ENCODE data around the gene SMARCB1.

Gene SMARCB1

GRCh38 chr22:23849009-23850006 lies 62.5 kb downstream of the SMARCB1 start:
- ATAC-seq, result peak; percentile 91
- TF ChIP-seq CSRNP3 (CRISPR knock-in tag; IDR thresholded peaks at IDR 0.05), result no peak

- TF ChIP-seq TOX (CRISPR knock-in tag; IDR thresholded peaks at IDR 0.05; ENCODE audit: borderline replicate concordance) (no peak), ZNF565 (CRISPR knock-in tag; conservative IDR thresholded peaks at IDR 0.05; ENCODE audit: low read depth) (no peak), OSR1 (CRISPR knock-in tag; IDR thresholded peaks at IDR 0.05) (no peak), ZNF8 (CRISPR knock-in tag; IDR thresholded peaks at IDR 0.05) (no peak), ZFP3 (CRISPR knock-in tag; IDR thresholded peaks at IDR 0.05) (no peak), PATZ1 (CRISPR knock-in tag; IDR thresholded peaks at IDR 0.05; ENCODE audit: borderline replicate concordance) (no peak), RARB (CRISPR knock-in tag; IDR thresholded peaks at IDR 0.05) (no peak), ARNTL (CRISPR knock-in tag; IDR thresholded peaks at IDR 0.05; ENCODE audit: borderline replicate concordance, low read depth) (no peak), ZNF70 (CRISPR knock-in tag; IDR thresholded peaks at IDR 0.05) (no peak), PPARA (CRISPR knock-in tag; IDR thresholded peaks at IDR 0.05; ENCODE audit: borderline replicate concordance) (no peak), POU6F1 (CRISPR knock-in tag; IDR thresholded peaks at IDR 0.05; ENCODE audit: borderline replicate concordance, low read depth) (no peak), TCF4 (CRISPR knock-in tag; IDR thresholded peaks at IDR 0.05; ENCODE audit: borderline replicate concordance) (no peak), SNAI2 (CRISPR knock-in tag; IDR thresholded peaks at IDR 0.05) (no peak), GLIS3 (CRISPR knock-in tag; IDR thresholded peaks at IDR 0.05) (no peak), CSDC2 (CRISPR knock-in tag; IDR thresholded peaks at IDR 0.05) (no peak), ZFP30 (CRISPR knock-in tag; IDR thresholded peaks at IDR 0.05) (no peak), TSHZ2 (CRISPR knock-in tag; IDR thresholded peaks at IDR 0.05) (no peak), CREB5 (CRISPR knock-in tag; IDR thresholded peaks at IDR 0.05; ENCODE audit: low read depth) (no peak)
- ATAC-seq, result no peak
Measured at GRCh38 chr22:23850136-23850611, 63.4 kb downstream of the SMARCB1 start.
